Lower leg skin (tissue), 4 donors: ENCODE data around the gene LELP1. TPM values are rescaled to one million over a fixed set of nuclear protein-coding genes. Genes with fewer than 3 reads are reported as not detected.

Experiments used
- DNase-seq, 2 donors: peaks; one replicate each; pipeline ENCODE4 v3.0.0-alpha.2; 2019; ENCODE audit warnings: low spot score in 2 of 2
- H3K4me3 ChIP-seq: fragments of 200-600 bp; sonication (generic); 2 replicates; pipeline ENCODE4 v1.5.1; 2017; ENCODE audit warnings: mild to moderate bottlenecking, low read depth; ENCODE audit not compliant: poor library complexity, severe bottlenecking
- POLR2A ChIP-seq, 2 donors: fragments of 450-650 bp; IDR thresholded peaks; one replicate each; pipeline ENCODE4 v1.6.1; 2016 to 2017; ENCODE audit warnings: antibody characterized with exemption in 2 of 2, mild to moderate bottlenecking in 1 of 2, moderate library complexity in 1 of 2
- WGBS, 2 donors: methylation state at CpG; one replicate each; pipeline ENCODE4 v1.1.5; 2018; 5-methylcytosine and 5-hydroxymethylcytosine counted together
- intact Hi-C: fragments of 100-400 bp; cut with DNase I; formaldehyde crosslinking; loops from one replicate; pipeline ENCODE4 v1.15.0; 2023; ENCODE audit warnings: low total_unique reads
- total RNA-seq, 4 donors: library from RNA; depleted of rRNA; stranded (reverse); fragments of >200 nt; gene quantifications; one replicate each; pipeline ENCODE4 v1.1.0, GENCODE V29; 2016
- TF ChIP-seq, protein P1 (sequence below), 3 donors: fragments of 450-650 bp; IDR thresholded peaks; one replicate each; pipeline ENCODE4 v1.5.1; 2016; ENCODE audit warnings: antibody characterized with exemption in 3 of 3, mild to moderate bottlenecking in 3 of 3, moderate library complexity in 2 of 3

The LELP1 gene
- total RNA-seq, 4 donors from 2014 or later = not detected

DNA sequence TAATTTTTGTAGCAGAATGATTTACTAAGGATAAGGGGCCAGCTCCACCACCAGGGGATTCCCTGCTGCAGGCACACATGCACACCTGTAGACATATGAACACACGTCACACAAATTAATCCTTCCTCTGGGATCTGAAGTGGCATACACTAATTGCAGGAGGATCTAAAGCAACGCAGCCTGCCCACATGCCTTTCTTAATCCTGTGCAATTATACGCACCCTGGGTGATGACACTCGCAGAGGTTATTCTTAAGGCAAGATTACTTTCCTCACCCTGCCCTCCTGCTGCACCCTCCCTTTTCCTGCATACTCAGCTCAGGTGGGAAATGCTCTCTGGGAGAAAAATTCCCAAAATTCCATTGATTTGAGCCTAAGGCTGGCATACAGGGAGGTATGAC, 48.8 kb downstream of the LELP1 start:
- TF ChIP-seq POLR2A (IDR thresholded peaks at IDR 0.05) = no peak
- TF ChIP-seq, protein P1, sequence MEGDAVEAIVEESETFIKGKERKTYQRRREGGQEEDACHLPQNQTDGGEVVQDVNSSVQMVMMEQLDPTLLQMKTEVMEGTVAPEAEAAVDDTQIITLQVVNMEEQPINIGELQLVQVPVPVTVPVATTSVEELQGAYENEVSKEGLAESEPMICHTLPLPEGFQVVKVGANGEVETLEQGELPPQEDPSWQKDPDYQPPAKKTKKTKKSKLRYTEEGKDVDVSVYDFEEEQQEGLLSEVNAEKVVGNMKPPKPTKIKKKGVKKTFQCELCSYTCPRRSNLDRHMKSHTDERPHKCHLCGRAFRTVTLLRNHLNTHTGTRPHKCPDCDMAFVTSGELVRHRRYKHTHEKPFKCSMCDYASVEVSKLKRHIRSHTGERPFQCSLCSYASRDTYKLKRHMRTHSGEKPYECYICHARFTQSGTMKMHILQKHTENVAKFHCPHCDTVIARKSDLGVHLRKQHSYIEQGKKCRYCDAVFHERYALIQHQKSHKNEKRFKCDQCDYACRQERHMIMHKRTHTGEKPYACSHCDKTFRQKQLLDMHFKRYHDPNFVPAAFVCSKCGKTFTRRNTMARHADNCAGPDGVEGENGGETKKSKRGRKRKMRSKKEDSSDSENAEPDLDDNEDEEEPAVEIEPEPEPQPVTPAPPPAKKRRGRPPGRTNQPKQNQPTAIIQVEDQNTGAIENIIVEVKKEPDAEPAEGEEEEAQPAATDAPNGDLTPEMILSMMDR (IDR thresholded peaks at IDR 0.05) = no peak
- WGBS, 2 donors = 71 to 74% methylated on average over 4 of the region's 4 CpGs
- intact Hi-C loops = no loop called here
- DNase-seq = no peak
- H3K4me3 ChIP-seq = no peak overlapping the region

DNA sequence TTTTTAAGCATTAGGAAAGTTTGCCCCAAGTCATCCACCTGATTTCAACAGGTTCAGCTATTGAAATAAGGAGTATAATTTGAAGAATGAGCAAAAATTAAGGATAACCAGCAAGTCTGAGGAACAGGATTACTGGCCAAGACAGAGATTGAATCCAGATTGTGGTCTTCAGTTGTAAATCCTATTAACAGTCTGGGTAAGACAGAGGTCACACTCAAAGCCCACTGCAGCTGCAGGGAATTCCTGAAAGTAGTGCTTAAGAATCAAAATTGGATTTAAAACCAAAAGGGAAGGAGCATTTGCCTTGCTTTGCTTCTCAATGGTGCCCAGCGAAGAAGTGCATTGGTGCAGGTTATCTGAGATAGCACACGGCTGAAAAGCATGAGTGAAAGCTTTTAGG, 49.8 kb downstream of the LELP1 start:
- H3K4me3 ChIP-seq = no peak overlapping the region
- no peak for DNase-seq
- TF ChIP-seq, protein P1 (IDR thresholded peaks at IDR 0.05) = no peak
- intact Hi-C loops = no loop called here
- 89 to 94% methylated on average over 2 of the region's 2 CpGs for WGBS, 2 donors

DNA sequence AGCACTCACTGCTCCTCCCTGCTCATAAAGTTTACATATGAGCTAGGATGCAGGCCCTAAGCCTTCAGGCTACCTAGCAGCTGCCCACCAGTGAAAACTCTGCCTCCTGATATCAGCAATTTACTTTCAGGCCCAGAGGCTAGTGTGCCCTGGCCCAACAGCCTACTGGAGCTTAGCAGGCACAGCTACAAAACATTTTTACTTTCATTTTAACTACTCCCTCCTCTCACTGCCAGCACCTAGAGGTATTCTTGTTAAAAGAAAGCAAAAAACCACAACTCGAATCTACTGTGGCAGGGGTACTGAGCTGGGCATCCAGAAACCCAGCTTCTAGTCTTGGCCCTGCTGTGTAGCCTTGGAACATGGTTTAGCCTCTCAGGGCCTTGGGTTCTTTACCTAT, 50.5 kb downstream of the LELP1 start:
- WGBS, 2 donors = 26 to 33% methylated on average over 1 of the region's 1 CpG
- TF ChIP-seq POLR2A (IDR thresholded peaks at IDR 0.05) = no peak
- TF ChIP-seq, protein P1 (IDR thresholded peaks at IDR 0.05) = no peak
- H3K4me3 ChIP-seq = no peak overlapping the region
- intact Hi-C loops = no loop called here
- no peak for DNase-seq

Other genes starting within 250 kb of the LELP1 start
- gene SPRR4, start 232.8 kb upstream of the LELP1 start, total RNA-seq = 100 to 1,000 TPM in 2 of 4 donors, 10 to 100 TPM in 1, 1 to 10 TPM in 1; 4.0 to 142 (median 77.2) TPM
- gene SPRR1A, start 219.3 kb upstream of the LELP1 start, total RNA-seq = not detected
- gene SPRR3, start 201.7 kb upstream of the LELP1 start, total RNA-seq = not detected
- 100 to 1,000 TPM in 2 of 4 donors, 10 to 100 TPM in 2; 42.6 to 213 (median 128) TPM for gene SPRR1B, start 172.2 kb upstream of the LELP1 start, total RNA-seq
- 100 to 1,000 TPM in 1 of 4 donors, 10 to 100 TPM in 1, 1 to 10 TPM in 2; 1.1 to 148 (median 20.6) TPM for gene SPRR2D, start 162.3 kb upstream of the LELP1 start, total RNA-seq
- under 1 TPM in 1 of 4 donors, not detected in 3; 0.71 TPM for gene SPRR2A, start 145.9 kb upstream of the LELP1 start, total RNA-seq
- 10 to 100 TPM in 1 of 4 donors, 1 to 10 TPM in 1, not detected in 2; 1.7 to 13.6 TPM for gene SPRR2B, start 131.8 kb upstream of the LELP1 start, total RNA-seq
- 100 to 1,000 TPM; 149 to 650 (median 233) TPM for gene SPRR2E, start 108.9 kb upstream of the LELP1 start, total RNA-seq
- under 1 TPM in 1 of 4 donors, not detected in 3; 0.64 TPM for gene SPRR2F, start 89.9 kb upstream of the LELP1 start, total RNA-seq
- gene SPRR2G, start 52.5 kb upstream of the LELP1 start, total RNA-seq = 100 to 1,000 TPM in 2 of 4 donors, 10 to 100 TPM in 2; 58.1 to 175 (median 92.7) TPM
- gene PRR9, start 14.2 kb downstream of the LELP1 start, total RNA-seq = 10 to 100 TPM in 1 of 4 donors, 1 to 10 TPM in 1, under 1 TPM in 2; 0.34 to 46.0 (median 0.91) TPM
- gene LORICRIN, start 56.3 kb downstream of the LELP1 start, total RNA-seq = 100 to 1,000 TPM; 434 to 831 (median 725) TPM
- 10 to 100 TPM; 33.1 to 66.1 (median 60.3) TPM for gene PGLYRP3, start 109.5 kb downstream of the LELP1 start, total RNA-seq
- 10 to 100 TPM; 10.2 to 36.1 (median 18.7) TPM for gene PGLYRP4, start 145.4 kb downstream of the LELP1 start, total RNA-seq
- 10 to 100 TPM; 21.6 to 53.2 (median 31.3) TPM for gene S100A9, start 154.4 kb downstream of the LELP1 start, total RNA-seq
- gene S100A12, start 172.2 kb downstream of the LELP1 start, total RNA-seq = 1 to 10 TPM in 1 of 4 donors, not detected in 3; 2.0 TPM
- gene S100A8, start 187.6 kb downstream of the LELP1 start, total RNA-seq = 10 to 100 TPM in 1 of 4 donors, 1 to 10 TPM in 3; 1.3 to 14.3 (median 6.0) TPM
- not detected for gene S100A7A, start 213.1 kb downstream of the LELP1 start, total RNA-seq